Measurements from ENCODE around the gene MTERF1. TPM values are rescaled to one million over a fixed set of nuclear protein-coding genes. Genes with fewer than 3 reads are reported as not detected.
A peak's percentile ranks its signal among the peaks of the same experiment; 100 is the strongest.
"Not testable (repeated sequence)": the region's sequence is repeated elsewhere in the genome, so short reads cannot be mapped to it uniquely, and the experiment has no call there.

The MTERF1 gene
- polyA plus RNA-seq, 4 donors = 5.9 to 19.6 (median 10.4) TPM

DNA sequence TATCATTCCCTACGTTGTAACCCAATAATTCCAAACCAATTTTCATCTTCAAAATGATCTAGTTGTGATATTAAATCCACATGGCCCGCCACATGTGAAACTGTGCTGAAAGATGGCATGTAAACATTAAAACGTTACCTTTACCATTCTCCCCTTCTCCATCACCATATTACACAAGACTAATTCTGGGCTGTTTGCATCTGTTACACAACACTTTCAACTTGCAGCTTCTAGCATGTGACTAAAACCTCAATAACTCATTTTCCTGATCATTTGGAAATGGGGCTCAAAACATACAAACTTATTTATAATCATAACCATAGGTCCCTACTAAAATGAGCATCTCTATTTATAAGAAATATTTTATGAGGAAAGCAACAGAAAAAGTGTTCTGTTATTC, 4.7 kb downstream of the MTERF1 start:
- H3K9me3 ChIP-seq (ENCODE audit: control insufficient read depth in 2 of 2, insufficient read depth in 1 of 2, low read depth in 1 of 2, low read length in 1 of 2) = no peaks in the 10 kb centered on the region
- FAIRE-seq = no peak
- peaks cover 0 to 4% (median 1%) of the 10 kb centered on the region in 3 donors for H3K4me1 ChIP-seq (ENCODE audit: control insufficient read depth in 3 of 3, insufficient read depth in 2 of 3, low read depth in 1 of 3, low read length in 2 of 3)
- H3K27ac ChIP-seq (ENCODE audit: low read depth in 1 of 3, low read length in 2 of 3) = no peak overlapping the region
- no peak overlapping the region for H3K4me3 ChIP-seq (ENCODE audit: low read depth in 1 of 3, low read length in 3 of 3)
- 91 to 93% (median 92%) methylated on average over 3 of the region's 3 CpGs for WGBS, 3 donors
- no peak for DNase-seq
- peaks cover 0 to 6% (median 4%) of the 10 kb centered on the region in 3 donors for H3K36me3 ChIP-seq (ENCODE audit: control insufficient read depth in 3 of 3, insufficient read depth in 2 of 3, low read depth in 1 of 3, low read length in 3 of 3)
- no peaks in the 10 kb centered on the region for H3K27me3 ChIP-seq (ENCODE audit: control insufficient read depth in 3 of 3, insufficient read depth in 3 of 3, low read length in 3 of 3)

DNA sequence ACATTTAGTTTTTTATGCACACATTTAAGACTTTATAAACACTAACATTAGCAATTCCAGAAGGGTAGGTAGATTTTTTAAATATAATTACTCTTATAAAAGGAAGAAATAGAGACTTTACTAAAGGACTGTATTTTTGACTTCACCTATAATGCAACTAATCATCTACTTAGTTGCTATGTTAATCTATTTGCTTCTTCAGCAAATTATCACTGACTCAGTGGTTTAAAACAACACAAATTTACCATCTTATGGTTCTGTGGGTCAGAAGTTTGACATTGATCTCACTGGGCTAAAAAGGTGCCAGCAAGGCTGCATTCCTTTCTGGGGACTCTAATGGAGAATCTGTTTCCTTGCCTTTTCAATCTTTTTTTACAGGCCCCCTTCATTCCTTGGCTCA, 7.6 kb downstream of the MTERF1 start:
- Histone ChIP-seq H3K27ac (ENCODE audit: low read depth in 1 of 3, low read length in 2 of 3) (no peak overlapping the region), H3K4me1 (ENCODE audit: control insufficient read depth in 3 of 3, insufficient read depth in 2 of 3, low read depth in 1 of 3, low read length in 2 of 3) (no peaks in the 10 kb centered on the region), H3K27me3 (ENCODE audit: control insufficient read depth in 3 of 3, insufficient read depth in 3 of 3, low read length in 3 of 3) (no peaks in the 10 kb centered on the region), H3K36me3 (ENCODE audit: control insufficient read depth in 3 of 3, insufficient read depth in 2 of 3, low read depth in 1 of 3, low read length in 3 of 3) (peaks cover 0 to 6% (median 4%) of the 10 kb centered on the region in 3 donors), H3K4me3 (ENCODE audit: low read depth in 1 of 3, low read length in 3 of 3) (no peak overlapping the region), H3K9me3 (ENCODE audit: control insufficient read depth in 2 of 2, insufficient read depth in 1 of 2, low read depth in 1 of 2, low read length in 1 of 2) (no peaks in the 10 kb centered on the region)
- DNase-seq = no peak
- no peak for FAIRE-seq

DNA sequence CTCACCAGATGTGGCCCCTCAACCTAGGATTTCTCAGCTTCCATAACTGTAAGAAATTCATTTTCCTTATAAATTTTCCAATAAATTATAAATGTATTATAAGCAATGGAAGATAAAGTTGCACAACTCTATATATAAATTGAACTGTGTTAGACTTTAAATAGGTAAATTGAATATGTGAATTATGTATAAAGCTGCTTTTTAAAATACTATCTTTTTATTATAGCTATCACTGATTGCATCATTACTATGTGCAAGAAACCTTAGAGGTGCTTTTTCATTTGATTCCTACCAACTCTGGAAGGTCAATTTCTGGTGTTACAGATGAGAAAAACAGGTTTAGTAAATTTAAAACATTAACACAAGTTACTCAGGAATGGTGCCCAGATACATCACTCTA, 8.4 kb downstream of the MTERF1 start:
- Histone ChIP-seq H3K4me1 (ENCODE audit: control insufficient read depth in 3 of 3, insufficient read depth in 2 of 3, low read depth in 1 of 3, low read length in 2 of 3) (no peaks in the 10 kb centered on the region), H3K9me3 (ENCODE audit: control insufficient read depth in 2 of 2, insufficient read depth in 1 of 2, low read depth in 1 of 2, low read length in 1 of 2) (no peaks in the 10 kb centered on the region), H3K27ac (ENCODE audit: low read depth in 1 of 3, low read length in 2 of 3) (no peak overlapping the region), H3K36me3 (ENCODE audit: control insufficient read depth in 3 of 3, insufficient read depth in 2 of 3, low read depth in 1 of 3, low read length in 3 of 3) (peaks cover 0 to 4% (median 4%) of the 10 kb centered on the region in 3 donors), H3K27me3 (ENCODE audit: control insufficient read depth in 3 of 3, insufficient read depth in 3 of 3, low read length in 3 of 3) (no peaks in the 10 kb centered on the region), H3K4me3 (ENCODE audit: low read depth in 1 of 3, low read length in 3 of 3) (no peak overlapping the region)
- no peak for DNase-seq
- no peak for FAIRE-seq

DNA sequence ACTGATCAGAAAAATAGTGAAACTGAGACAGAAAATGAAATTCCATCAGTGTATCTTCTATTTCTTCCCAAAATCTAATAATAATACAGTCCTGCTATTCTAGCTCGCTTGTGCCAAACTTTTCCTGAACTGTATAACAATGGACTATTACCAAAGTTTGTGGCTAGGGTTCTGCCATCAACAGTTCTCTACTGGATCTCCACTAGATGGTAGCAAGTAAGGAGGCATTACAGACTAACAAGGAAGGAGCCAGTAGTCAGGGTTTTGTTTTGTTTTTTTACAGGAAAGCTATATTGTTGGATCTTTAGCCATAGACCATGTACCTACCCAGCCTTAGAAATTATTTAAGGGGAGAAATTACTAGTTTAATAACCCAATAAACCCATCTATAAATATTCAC, 10.8 kb downstream of the MTERF1 start:
- Histone ChIP-seq H3K27ac (ENCODE audit: low read depth in 1 of 3, low read length in 2 of 3) (no peak overlapping the region), H3K4me3 (ENCODE audit: low read depth in 1 of 3, low read length in 3 of 3) (no peak overlapping the region), H3K4me1 (ENCODE audit: control insufficient read depth in 3 of 3, insufficient read depth in 2 of 3, low read depth in 1 of 3, low read length in 2 of 3) (no peaks in the 10 kb centered on the region), H3K36me3 (ENCODE audit: control insufficient read depth in 3 of 3, insufficient read depth in 2 of 3, low read depth in 1 of 3, low read length in 3 of 3) (peaks cover 0 to 3% (median 0%) of the 10 kb centered on the region in 3 donors), H3K27me3 (ENCODE audit: control insufficient read depth in 3 of 3, insufficient read depth in 3 of 3, low read length in 3 of 3) (no peaks in the 10 kb centered on the region), H3K9me3 (ENCODE audit: control insufficient read depth in 2 of 2, insufficient read depth in 1 of 2, low read depth in 1 of 2, low read length in 1 of 2) (no peaks in the 10 kb centered on the region)
- FAIRE-seq (no peak), DNase-seq (no peak)
- 81 to 84% (median 84%) methylated on average over 1 of the region's 1 CpG for whole genome bisulfite sequencing, 3 donors

DNA sequence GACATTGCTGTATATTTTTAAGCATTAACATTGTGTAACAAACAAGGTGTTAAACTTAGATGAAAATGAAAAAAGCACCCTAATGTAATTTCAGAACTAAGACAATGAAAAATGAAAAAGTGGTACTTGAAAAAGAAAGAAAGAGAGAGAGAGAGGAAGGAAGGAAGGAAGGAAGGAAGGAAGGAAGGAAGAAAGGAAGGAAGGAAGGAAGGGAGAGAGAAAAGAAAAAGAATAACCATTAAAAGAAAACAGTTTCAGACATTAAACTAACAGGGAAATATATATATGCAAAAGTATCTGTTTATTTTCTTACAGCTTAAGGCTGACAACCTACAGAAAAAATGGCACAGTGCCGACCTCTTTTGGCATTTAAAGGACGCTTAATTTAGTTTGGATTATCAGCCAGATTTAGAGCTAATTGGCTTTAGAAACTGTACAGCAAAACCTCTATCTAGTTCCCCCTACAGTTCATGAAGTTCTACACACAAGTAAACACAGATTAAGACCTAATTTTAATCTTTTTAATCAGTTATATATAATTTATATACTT, 13.8 kb downstream of the MTERF1 start:
- 43 to 61% (median 52%) methylated on average over 2 of the region's 2 CpGs for WGBS, 3 donors

DNA sequence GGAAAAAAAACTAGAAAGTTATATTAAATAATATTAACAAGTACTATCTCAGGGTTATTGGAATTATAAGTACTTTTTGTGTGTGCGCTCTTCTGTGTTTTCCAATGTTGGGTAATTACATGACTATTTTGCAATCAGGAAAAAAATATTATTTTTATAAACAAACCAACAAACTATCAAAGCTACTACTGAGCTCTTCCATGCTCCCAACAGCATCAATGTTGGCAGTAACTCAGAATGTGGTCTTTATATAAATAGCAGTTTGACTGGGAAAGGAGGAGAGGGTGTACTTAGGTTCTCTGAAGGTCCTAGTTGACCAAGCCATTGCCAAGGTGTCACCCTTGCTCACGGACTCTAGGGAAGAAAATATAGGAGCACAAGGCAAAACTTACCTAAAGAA, 15.0 kb downstream of the MTERF1 start:
- H3K4me1 ChIP-seq (ENCODE audit: control insufficient read depth in 3 of 3, insufficient read depth in 2 of 3, low read depth in 1 of 3, low read length in 2 of 3) = no peaks in the 10 kb centered on the region
- no peaks in the 10 kb centered on the region for H3K27me3 ChIP-seq (ENCODE audit: control insufficient read depth in 3 of 3, insufficient read depth in 3 of 3, low read length in 3 of 3)
- WGBS, 3 donors = 93 to 98% (median 96%) methylated on average over 2 of the region's 2 CpGs
- no peak overlapping the region for H3K27ac ChIP-seq (ENCODE audit: low read depth in 1 of 3, low read length in 2 of 3)
- H3K36me3 ChIP-seq (ENCODE audit: control insufficient read depth in 3 of 3, insufficient read depth in 2 of 3, low read depth in 1 of 3, low read length in 3 of 3) = no peaks in the 10 kb centered on the region
- H3K9me3 ChIP-seq (ENCODE audit: control insufficient read depth in 2 of 2, insufficient read depth in 1 of 2, low read depth in 1 of 2, low read length in 1 of 2) = no peaks in the 10 kb centered on the region
- no peak for DNase-seq
- FAIRE-seq = no peak
- H3K4me3 ChIP-seq (ENCODE audit: low read depth in 1 of 3, low read length in 3 of 3) = no peak overlapping the region

More for the DNA sequence above, 13.8 kb downstream of the MTERF1 start:
- no peak overlapping the region for H3K27ac ChIP-seq (ENCODE audit: low read depth in 1 of 3, low read length in 2 of 3)
- no peak overlapping the region for H3K4me3 ChIP-seq (ENCODE audit: low read depth in 1 of 3, low read length in 3 of 3)
- no peaks in the 10 kb centered on the region for H3K36me3 ChIP-seq (ENCODE audit: control insufficient read depth in 3 of 3, insufficient read depth in 2 of 3, low read depth in 1 of 3, low read length in 3 of 3)
- H3K9me3 ChIP-seq (ENCODE audit: control insufficient read depth in 2 of 2, insufficient read depth in 1 of 2, low read depth in 1 of 2, low read length in 1 of 2) = no peaks in the 10 kb centered on the region
- H3K4me1 ChIP-seq (ENCODE audit: control insufficient read depth in 3 of 3, insufficient read depth in 2 of 3, low read depth in 1 of 3, low read length in 2 of 3) = no peaks in the 10 kb centered on the region
- FAIRE-seq (no peak), DNase-seq (no peak)
- H3K27me3 ChIP-seq (ENCODE audit: control insufficient read depth in 3 of 3, insufficient read depth in 3 of 3, low read length in 3 of 3) = no peaks in the 10 kb centered on the region

DNA sequence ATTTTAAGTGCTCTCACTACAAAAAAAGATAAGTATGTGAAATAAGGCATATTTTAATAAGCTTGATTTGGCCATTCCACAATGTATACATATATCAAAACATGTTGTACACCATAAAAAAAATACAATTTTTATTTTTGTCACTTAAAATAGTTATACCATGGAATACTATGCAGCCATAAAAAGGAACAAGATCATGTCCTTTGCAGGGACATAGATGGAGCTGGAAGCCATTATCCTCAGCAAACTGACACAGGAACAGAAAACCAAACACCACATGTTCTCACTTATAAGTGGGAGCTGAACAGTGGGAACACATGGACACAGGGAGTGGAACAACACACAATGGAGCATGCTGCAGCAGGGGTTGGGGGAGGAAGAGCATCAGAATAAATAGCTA, 15.9 kb downstream of the MTERF1 start:
- not testable (repeated sequence) for DNase-seq; H3K27ac ChIP-seq (ENCODE audit: low read depth in 1 of 3, low read length in 2 of 3); FAIRE-seq; H3K4me1 ChIP-seq (ENCODE audit: control insufficient read depth in 3 of 3, insufficient read depth in 2 of 3, low read depth in 1 of 3, low read length in 2 of 3); H3K9me3 ChIP-seq (ENCODE audit: control insufficient read depth in 2 of 2, insufficient read depth in 1 of 2, low read depth in 1 of 2, low read length in 1 of 2); H3K36me3 ChIP-seq (ENCODE audit: control insufficient read depth in 3 of 3, insufficient read depth in 2 of 3, low read depth in 1 of 3, low read length in 3 of 3); H3K27me3 ChIP-seq (ENCODE audit: control insufficient read depth in 3 of 3, insufficient read depth in 3 of 3, low read length in 3 of 3); H3K4me3 ChIP-seq (ENCODE audit: low read depth in 1 of 3, low read length in 3 of 3)

DNA sequence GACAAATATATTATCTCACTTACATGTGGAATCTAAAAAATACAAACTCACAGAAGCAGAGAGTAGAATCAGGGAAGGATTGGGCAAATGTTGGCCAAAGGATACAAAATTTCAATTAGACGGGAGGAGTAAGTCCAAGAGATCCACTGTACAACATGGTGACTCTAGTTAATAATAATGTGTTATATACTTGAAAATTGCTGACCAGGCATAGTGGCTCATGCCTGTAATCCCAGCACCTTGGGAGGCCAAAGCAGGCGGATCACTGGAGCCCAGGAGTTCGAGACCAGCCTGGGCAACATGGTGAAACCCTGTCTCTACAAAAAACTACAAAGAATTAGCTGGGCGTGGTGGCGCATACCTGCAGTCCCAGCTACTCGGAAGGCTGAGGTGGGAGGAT, 16.4 kb downstream of the MTERF1 start:
- no peak for DNase-seq
- no peaks in the 10 kb centered on the region for H3K36me3 ChIP-seq (ENCODE audit: control insufficient read depth in 3 of 3, insufficient read depth in 2 of 3, low read depth in 1 of 3, low read length in 3 of 3)
- WGBS, 3 donors = 95 to 96% (median 96%) methylated on average over 6 of the region's 6 CpGs
- H3K27ac ChIP-seq (ENCODE audit: low read depth in 1 of 3, low read length in 2 of 3) = no peak overlapping the region
- no peak overlapping the region for H3K4me3 ChIP-seq (ENCODE audit: low read depth in 1 of 3, low read length in 3 of 3)
- H3K9me3 ChIP-seq (ENCODE audit: control insufficient read depth in 2 of 2, insufficient read depth in 1 of 2, low read depth in 1 of 2, low read length in 1 of 2) = no peaks in the 10 kb centered on the region
- no peaks in the 10 kb centered on the region for H3K27me3 ChIP-seq (ENCODE audit: control insufficient read depth in 3 of 3, insufficient read depth in 3 of 3, low read length in 3 of 3)
- H3K4me1 ChIP-seq (ENCODE audit: control insufficient read depth in 3 of 3, insufficient read depth in 2 of 3, low read depth in 1 of 3, low read length in 2 of 3) = no peaks in the 10 kb centered on the region
- FAIRE-seq = no peak

DNA sequence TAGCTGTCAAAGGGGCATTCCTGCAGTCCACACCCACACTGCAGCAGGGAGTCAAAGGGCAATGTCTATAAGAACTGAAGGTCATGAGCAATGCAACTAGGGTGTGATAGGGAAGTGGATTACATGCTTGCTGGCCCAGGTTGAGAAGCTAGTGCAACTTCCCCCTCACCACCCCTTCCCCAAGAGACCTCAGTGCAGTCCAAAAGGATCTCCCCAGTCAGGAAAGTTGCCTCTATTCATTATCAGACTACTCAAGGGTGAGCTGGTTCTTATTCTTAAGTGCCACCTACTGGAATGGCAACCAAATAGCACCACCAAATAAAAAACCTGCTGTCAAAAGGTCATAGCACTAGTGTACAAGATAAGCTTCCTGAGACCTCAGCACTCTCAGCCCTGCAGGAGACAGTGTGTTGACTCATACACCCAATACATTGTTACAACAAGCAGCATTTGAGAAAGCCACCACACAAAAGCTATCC, 28.2 kb downstream of the MTERF1 start:
- H3K27me3 ChIP-seq (ENCODE audit: control insufficient read depth in 3 of 3, insufficient read depth in 3 of 3, low read length in 3 of 3) = no peaks in the 10 kb centered on the region
- peaks cover 0 to 2% (median 0%) of the 10 kb centered on the region in 3 donors for H3K4me1 ChIP-seq (ENCODE audit: control insufficient read depth in 3 of 3, insufficient read depth in 2 of 3, low read depth in 1 of 3, low read length in 2 of 3)
- FAIRE-seq (no peak), DNase-seq (peak in 1 of 2 donors; percentile 48)
- no peak overlapping the region for H3K4me3 ChIP-seq (ENCODE audit: low read depth in 1 of 3, low read length in 3 of 3)
- no peak overlapping the region for H3K27ac ChIP-seq (ENCODE audit: low read depth in 1 of 3, low read length in 2 of 3)
- peaks cover 0 to 12% of the 10 kb centered on the region in 2 donors for H3K9me3 ChIP-seq (ENCODE audit: control insufficient read depth in 2 of 2, insufficient read depth in 1 of 2, low read depth in 1 of 2, low read length in 1 of 2)
- H3K36me3 ChIP-seq (ENCODE audit: control insufficient read depth in 3 of 3, insufficient read depth in 2 of 3, low read depth in 1 of 3, low read length in 3 of 3) = no peaks in the 10 kb centered on the region
